ENCODE data around the gene RCOR3. TPM values are rescaled to one million over a fixed set of nuclear protein-coding genes. Genes with fewer than 3 reads are reported as not detected.

RCOR3 gene
- total RNA-seq, 1 donor from 2014 or later = 51.6 TPM

- no peak overlapping the region for H3K27ac Mint-ChIP-seq (ENCODE audit: unreplicated experiment)
- no peaks in the 10 kb centered on the region for H3K36me3 Mint-ChIP-seq (ENCODE audit: low read depth)
- TF ChIP-seq CTCF (conservative IDR thresholded peaks at IDR 0.05) = no peak
- no peaks in the 10 kb centered on the region for H3K27me3 Mint-ChIP-seq (ENCODE audit: low read depth)
- no peak overlapping the region for H3K4me3 Mint-ChIP-seq
- no peaks in the 10 kb centered on the region for H3K9me3 Mint-ChIP-seq
- peaks cover 9% of the 10 kb centered on the region for H3K4me1 Mint-ChIP-seq
- DNase-seq (ENCODE audit: low read depth, low spot score) = no peak
Observed at GRCh38 chr1:211336775-211337174, 77.6 kb downstream of the RCOR3 start.

DNA sequence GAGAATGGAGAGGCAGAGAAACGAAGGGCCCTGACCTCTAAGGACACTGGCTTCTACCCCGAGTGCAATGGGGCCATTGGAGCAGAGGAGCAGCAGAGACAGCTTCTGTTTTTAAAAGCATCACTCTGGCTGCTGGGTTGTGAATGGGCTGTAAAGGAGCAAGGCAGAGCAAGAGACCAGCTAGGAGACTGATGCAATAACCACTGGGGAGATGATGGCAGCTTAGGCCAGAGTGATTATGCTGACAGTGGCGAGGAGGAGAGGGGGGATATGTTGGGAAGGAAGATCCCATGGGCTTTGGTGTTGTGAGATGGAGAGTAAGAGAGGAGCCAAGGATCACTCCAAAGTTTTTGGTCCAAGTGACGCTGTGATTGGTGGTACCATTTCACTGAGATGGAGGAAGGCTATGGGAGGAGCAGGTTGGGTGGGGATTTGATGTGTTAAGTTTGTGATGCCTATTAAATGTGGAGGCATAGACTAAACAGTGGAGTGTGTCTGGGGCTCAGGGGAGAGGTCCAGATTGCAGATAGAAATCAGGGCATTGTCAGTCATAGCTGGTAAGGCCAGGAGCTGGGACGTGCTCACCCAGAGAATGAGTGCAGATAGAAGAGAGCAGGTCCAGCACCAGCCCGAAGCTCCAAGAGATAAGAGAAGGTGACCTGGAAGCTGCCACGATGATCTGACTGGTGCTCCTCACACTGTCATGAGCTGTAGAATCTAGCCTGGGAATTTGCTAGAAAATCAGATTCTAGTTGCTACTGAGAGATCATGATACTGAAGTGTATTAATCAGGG is 78.5 kb downstream of the RCOR3 start:
- no peak for DNase-seq (ENCODE audit: low read depth, low spot score)
- Mint-ChIP-seq H3K27ac (ENCODE audit: unreplicated experiment) (peak overlapping the region; percentile 5), H3K36me3 (ENCODE audit: low read depth) (no peaks in the 10 kb centered on the region), H3K4me1 (peaks cover under 1% of the 10 kb centered on the region), H3K4me3 (no peak overlapping the region), H3K27me3 (ENCODE audit: low read depth) (no peaks in the 10 kb centered on the region), H3K9me3 (no peaks in the 10 kb centered on the region)
- no peak for TF ChIP-seq CTCF (conservative IDR thresholded peaks at IDR 0.05)

- no peak for TF ChIP-seq CTCF (conservative IDR thresholded peaks at IDR 0.05)
- no peaks in the 10 kb centered on the region for H3K36me3 Mint-ChIP-seq (ENCODE audit: low read depth)
- no peak for DNase-seq (ENCODE audit: low read depth, low spot score)
Observed at GRCh38 chr1:211338224-211338620, 79.1 kb downstream of the RCOR3 start.

DNA sequence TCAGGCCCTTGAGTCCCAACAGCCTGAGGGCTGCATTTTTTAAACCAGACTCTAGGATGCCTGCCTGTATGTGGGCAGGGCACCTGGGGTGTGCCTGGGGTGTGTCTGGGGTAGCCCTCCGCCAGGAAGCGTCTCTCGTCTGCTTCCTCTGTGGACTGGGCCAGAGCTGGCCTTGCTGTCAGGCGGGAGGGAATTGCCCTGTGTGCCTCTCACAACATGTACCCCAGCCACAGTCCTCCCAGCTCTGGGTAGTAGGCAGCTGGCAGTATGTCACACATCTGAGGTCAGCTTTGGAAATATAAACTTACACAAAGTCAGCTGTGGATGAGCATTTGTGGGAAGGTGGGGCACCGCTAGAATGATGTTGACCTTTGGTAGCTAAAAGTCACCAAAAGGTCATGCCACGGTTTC is 80.5 kb downstream of the RCOR3 start:
- Mint-ChIP-seq H3K27me3 (ENCODE audit: low read depth) (no peaks in the 10 kb centered on the region), H3K36me3 (ENCODE audit: low read depth) (no peaks in the 10 kb centered on the region), H3K27ac (ENCODE audit: unreplicated experiment) (no peak overlapping the region), H3K4me1 (no peaks in the 10 kb centered on the region), H3K4me3 (no peak overlapping the region), H3K9me3 (no peaks in the 10 kb centered on the region)
- TF ChIP-seq CTCF (conservative IDR thresholded peaks at IDR 0.05) = no peak
- no peak for DNase-seq (ENCODE audit: low read depth, low spot score)

More at GRCh38 chr1:211338224-211338620, 79.1 kb downstream of the RCOR3 start:
- Mint-ChIP-seq H3K27ac (ENCODE audit: unreplicated experiment) (no peak overlapping the region), H3K27me3 (ENCODE audit: low read depth) (no peaks in the 10 kb centered on the region), H3K9me3 (no peaks in the 10 kb centered on the region), H3K4me3 (no peak overlapping the region), H3K4me1 (no peaks in the 10 kb centered on the region)

- no peak for TF ChIP-seq CTCF (conservative IDR thresholded peaks at IDR 0.05)
Observed at GRCh38 chr1:211340622-211341507, 81.7 kb downstream of the RCOR3 start.

More at GRCh38 chr1:211340622-211341507, 81.7 kb downstream of the RCOR3 start:
- no peak overlapping the region for H3K4me3 Mint-ChIP-seq
- no peaks in the 10 kb centered on the region for H3K9me3 Mint-ChIP-seq
- H3K36me3 Mint-ChIP-seq (ENCODE audit: low read depth) = no peaks in the 10 kb centered on the region
- DNase-seq (ENCODE audit: low read depth, low spot score) = no peak
- H3K27ac Mint-ChIP-seq (ENCODE audit: unreplicated experiment) = no peak overlapping the region
- H3K27me3 Mint-ChIP-seq (ENCODE audit: low read depth) = no peaks in the 10 kb centered on the region
- H3K4me1 Mint-ChIP-seq = no peaks in the 10 kb centered on the region
